Muscle layer of duodenum (tissue), 2 donors: ENCODE measurements around the gene FDPS.
"Not testable (repeated sequence)": the region's sequence is repeated elsewhere in the genome, so short reads cannot be mapped to it uniquely, and the experiment has no call there.

Source experiments
- H3K27ac ChIP-seq: one replicate; pipeline ENCODE4 v1.7.0; 2013; ENCODE audit warnings: mild to moderate bottlenecking, low read length
- H3K27me3 ChIP-seq: one replicate; pipeline ENCODE4 v1.7.0; 2013; ENCODE audit warnings: low read depth, mild to moderate bottlenecking, control low read depth, low read length
- H3K36me3 ChIP-seq, 2 donors: one replicate each; pipeline ENCODE4 v1.7.0; 2013; ENCODE audit warnings: low read length in 2 of 2, control low read depth in 1 of 2, mild to moderate bottlenecking in 1 of 2; ENCODE audit not compliant: insufficient read depth in 2 of 2, control insufficient read depth in 1 of 2
- H3K4me1 ChIP-seq, 2 donors: one replicate each; pipeline ENCODE4 v1.7.0; 2013; ENCODE audit warnings: low read length in 2 of 2, mild to moderate bottlenecking in 2 of 2, control low read depth in 1 of 2, moderate library complexity in 1 of 2; ENCODE audit not compliant: insufficient read depth in 2 of 2, control insufficient read depth in 1 of 2
- H3K4me3 ChIP-seq, 2 donors: one replicate each; pipeline ENCODE4 v1.7.0; 2013; ENCODE audit warnings: low read length in 2 of 2, low read depth in 1 of 2, mild to moderate bottlenecking in 1 of 2
- H3K9me3 ChIP-seq, 2 donors: one replicate each; pipeline ENCODE4 v1.7.0; 2013; ENCODE audit warnings: low read length in 2 of 2, control low read depth in 1 of 2, mild to moderate bottlenecking in 1 of 2; ENCODE audit not compliant: control insufficient read depth in 1 of 2
- donor health status: healthy.

The FDPS gene

GRCh38 chr1:155328856-155329255 lies 20.2 kb downstream of the FDPS start:
- not testable (repeated sequence) for H3K9me3 ChIP-seq, H3K4me3 ChIP-seq, H3K27me3 ChIP-seq, H3K27ac ChIP-seq
- Histone ChIP-seq H3K4me1 (peaks cover 5 to 12% of the 10 kb centered on the region in 2 donors), H3K36me3 (peaks cover 18 to 30% of the 10 kb centered on the region in 2 donors)

GRCh38 chr1:155329980-155330598 lies 21.4 kb downstream of the FDPS start:
- Histone ChIP-seq H3K27me3 (no peaks in the 10 kb centered on the region), H3K4me3 (no peak overlapping the region), H3K4me1 (peaks cover 5 to 10% of the 10 kb centered on the region in 2 donors), H3K9me3 (no peaks in the 10 kb centered on the region), H3K36me3 (peaks cover 23 to 34% of the 10 kb centered on the region in 2 donors), H3K27ac (no peak overlapping the region)

GRCh38 chr1:155334962-155335361 lies 26.3 kb downstream of the FDPS start:
- H3K27ac ChIP-seq, result no peak overlapping the region
- no peaks in the 10 kb centered on the region for H3K9me3 ChIP-seq
- H3K27me3 ChIP-seq, result no peaks in the 10 kb centered on the region
- H3K4me3 ChIP-seq, result no peak overlapping the region
- peaks cover 51 to 56% of the 10 kb centered on the region in 2 donors for H3K36me3 ChIP-seq
- H3K4me1 ChIP-seq, result no peaks in the 10 kb centered on the region

- no peaks in the 10 kb centered on the region for H3K4me1 ChIP-seq
- no peak overlapping the region for H3K27ac ChIP-seq
- H3K36me3 ChIP-seq, result peaks cover 69 to 81% of the 10 kb centered on the region in 2 donors
Observed at GRCh38 chr1:155339515-155340097, 30.9 kb downstream of the FDPS start.

GRCh38 chr1:155342842-155343241 lies 34.2 kb downstream of the FDPS start:
- H3K27me3 ChIP-seq, result no peaks in the 10 kb centered on the region
- H3K36me3 ChIP-seq, result peaks cover 68 to 87% of the 10 kb centered on the region in 2 donors
- H3K27ac ChIP-seq, result no peak overlapping the region
- no peak overlapping the region for H3K4me3 ChIP-seq
- no peaks in the 10 kb centered on the region for H3K4me1 ChIP-seq
- H3K9me3 ChIP-seq, result no peaks in the 10 kb centered on the region

More at GRCh38 chr1:155339515-155340097, 30.9 kb downstream of the FDPS start:
- H3K9me3 ChIP-seq, result no peaks in the 10 kb centered on the region
- no peak overlapping the region for H3K4me3 ChIP-seq
- no peaks in the 10 kb centered on the region for H3K27me3 ChIP-seq

GRCh38 chr1:155352631-155353030 lies 44.0 kb downstream of the FDPS start:
- Histone ChIP-seq H3K27me3 (no peaks in the 10 kb centered on the region), H3K36me3 (peaks cover 47 to 67% of the 10 kb centered on the region in 2 donors), H3K4me1 (no peaks in the 10 kb centered on the region), H3K4me3 (no peak overlapping the region), H3K27ac (no peak overlapping the region), H3K9me3 (no peaks in the 10 kb centered on the region)

GRCh38 chr1:155360051-155360450 lies 51.4 kb downstream of the FDPS start:
- H3K4me3 ChIP-seq, result no peak overlapping the region
- H3K27me3 ChIP-seq, result no peaks in the 10 kb centered on the region
- H3K36me3 ChIP-seq, result peaks cover 12 to 50% of the 10 kb centered on the region in 2 donors
- no peaks in the 10 kb centered on the region for H3K4me1 ChIP-seq
- H3K27ac ChIP-seq, result no peak overlapping the region
- H3K9me3 ChIP-seq, result no peaks in the 10 kb centered on the region
